HG03139 (cell line): ENCODE results near the gene SGK2.
"Not testable (repeated sequence)": the region's sequence is repeated elsewhere in the genome, so short reads cannot be mapped to it uniquely, and the experiment has no call there.

Experiments
- ATAC-seq: cut with Tn5 transposase; IDR thresholded peaks from one replicate; pipeline ENCODE4 v1.9.1; 2021; ENCODE audit not compliant: unreplicated experiment

The SGK2 gene

GRCh38 chr20:43563429-43563828 lies 4.6 kb downstream of the SGK2 start:
- ATAC-seq = no peak

DNA sequence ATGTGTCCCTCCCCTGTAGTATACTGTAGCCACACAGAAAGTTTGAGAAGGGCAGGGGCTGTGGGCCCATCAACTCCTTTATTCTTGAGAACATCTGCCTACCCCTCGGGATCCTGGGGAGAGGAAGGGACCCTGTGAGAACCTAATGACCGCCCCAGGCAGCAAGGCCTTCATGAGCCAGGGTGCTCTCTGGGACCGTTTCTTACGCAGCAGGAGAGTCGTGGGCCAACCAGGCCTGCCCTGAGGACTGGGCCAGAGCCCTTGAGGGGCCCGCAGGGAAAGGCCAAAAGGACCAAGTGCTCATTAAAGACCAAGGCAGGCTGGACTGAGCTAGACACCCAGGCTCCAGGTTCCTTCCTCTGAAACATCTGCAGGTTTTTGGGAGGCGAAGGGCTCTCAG lies 5.2 kb downstream of the SGK2 start:
- no peak for ATAC-seq

- no peak for ATAC-seq
These were observed 5.6 kb downstream of the SGK2 start for GRCh38 chr20:43564455-43564854.

- no peak for ATAC-seq
These were observed 6.3 kb downstream of the SGK2 start for GRCh38 chr20:43564993-43565757.

DNA sequence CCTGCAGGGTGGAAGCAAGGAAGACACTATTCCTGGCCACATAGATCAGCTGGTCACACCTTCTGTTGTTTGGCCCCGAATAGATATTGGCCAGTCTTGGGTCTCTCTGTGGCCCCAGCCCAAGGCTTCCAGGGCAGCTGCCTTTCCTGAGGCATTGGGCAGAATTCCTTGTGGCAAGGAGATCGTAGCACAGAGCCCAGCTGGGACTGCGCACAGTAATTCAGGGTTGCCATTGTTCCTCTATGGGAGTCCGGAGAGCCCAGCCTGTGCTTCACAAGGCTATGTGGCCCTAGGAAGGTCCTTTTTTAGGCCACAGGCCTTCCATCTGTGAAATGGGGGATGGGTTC lies 6.9 kb downstream of the SGK2 start:
- ATAC-seq = no peak

GRCh38 chr20:43567477-43567876 lies 8.7 kb downstream of the SGK2 start:
- ATAC-seq = no peak

DNA sequence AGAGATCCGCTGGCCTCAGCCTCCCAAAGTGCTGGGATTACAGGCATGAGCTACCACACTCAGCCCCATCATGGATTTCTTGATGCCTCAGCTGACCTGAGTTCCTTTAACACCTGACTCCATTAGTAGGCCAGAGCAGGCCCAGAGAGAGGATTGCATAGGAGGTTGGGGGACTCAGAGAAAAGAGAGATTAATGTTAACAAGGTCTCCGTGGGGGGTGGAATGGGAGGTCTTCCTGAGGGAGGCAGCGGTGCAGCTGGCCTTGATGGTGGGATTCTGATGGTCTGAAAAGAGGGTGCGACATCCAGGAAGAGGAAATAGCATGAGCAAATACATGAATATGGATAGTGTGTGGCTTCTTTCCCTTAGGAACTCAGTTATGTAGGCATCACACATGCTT lies 9.9 kb downstream of the SGK2 start:
- no peak for ATAC-seq

DNA sequence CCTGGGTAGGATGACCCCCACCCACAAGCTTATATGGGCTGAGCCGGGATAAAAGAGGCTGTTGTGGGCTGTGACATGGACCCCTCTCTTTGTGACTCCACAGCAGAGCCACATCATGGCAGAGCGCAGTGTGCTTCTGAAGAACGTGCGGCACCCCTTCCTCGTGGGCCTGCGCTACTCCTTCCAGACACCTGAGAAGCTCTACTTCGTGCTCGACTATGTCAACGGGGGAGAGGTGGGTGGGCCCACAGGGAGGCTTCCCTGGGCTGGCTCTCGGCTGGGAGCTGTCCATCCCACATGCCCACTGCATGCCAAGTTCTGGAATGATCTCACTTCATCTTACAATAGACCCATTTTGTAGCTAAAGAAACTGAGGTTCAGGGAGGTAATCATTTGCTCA lies 10.5 kb downstream of the SGK2 start:
- ATAC-seq = no peak

DNA sequence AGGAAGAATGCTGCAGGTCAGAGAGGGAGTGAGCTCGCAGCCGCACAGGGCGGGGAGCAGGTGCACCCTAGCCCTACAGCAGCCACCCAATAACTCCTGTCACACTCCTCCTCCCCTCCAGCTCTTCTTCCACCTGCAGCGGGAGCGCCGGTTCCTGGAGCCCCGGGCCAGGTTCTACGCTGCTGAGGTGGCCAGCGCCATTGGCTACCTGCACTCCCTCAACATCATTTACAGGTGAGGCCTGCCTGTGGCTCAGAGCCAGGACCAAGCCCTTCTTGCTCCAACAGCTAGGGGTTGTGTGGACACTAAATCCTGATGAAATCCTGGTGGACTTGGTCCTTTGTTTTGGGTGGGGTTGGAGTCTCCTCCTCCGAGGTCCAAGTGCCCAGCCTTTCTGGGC lies 11.7 kb downstream of the SGK2 start:
- ATAC-seq = no peak

- no peak for ATAC-seq
These were observed 12.5 kb downstream of the SGK2 start for GRCh38 chr20:43571310-43571709.

- ATAC-seq = no peak
These were observed 12.9 kb downstream of the SGK2 start for GRCh38 chr20:43571771-43572170.

GRCh38 chr20:43572891-43573290 lies 14.1 kb downstream of the SGK2 start:
- ATAC-seq = no peak

DNA sequence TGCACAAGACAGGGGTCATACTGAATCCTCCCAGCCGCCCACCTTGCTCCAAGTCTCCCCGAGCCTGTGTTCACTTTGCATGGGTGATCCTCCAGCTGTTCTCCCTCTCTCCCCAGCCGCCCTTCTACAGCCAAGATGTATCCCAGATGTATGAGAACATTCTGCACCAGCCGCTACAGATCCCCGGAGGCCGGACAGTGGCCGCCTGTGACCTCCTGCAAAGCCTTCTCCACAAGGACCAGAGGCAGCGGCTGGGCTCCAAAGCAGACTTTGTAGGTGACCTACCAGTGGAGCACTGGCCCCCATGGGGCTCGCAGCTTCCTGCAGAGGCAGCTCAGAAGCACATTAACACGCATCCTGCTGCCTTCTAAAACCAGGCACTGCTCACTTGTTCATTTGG lies 17.3 kb downstream of the SGK2 start:
- ATAC-seq = no peak

GRCh38 chr20:43579861-43580793 lies 21.3 kb downstream of the SGK2 start:
- no peak for ATAC-seq

GRCh38 chr20:43583133-43583864 lies 24.5 kb downstream of the SGK2 start:
- ATAC-seq = no peak

DNA sequence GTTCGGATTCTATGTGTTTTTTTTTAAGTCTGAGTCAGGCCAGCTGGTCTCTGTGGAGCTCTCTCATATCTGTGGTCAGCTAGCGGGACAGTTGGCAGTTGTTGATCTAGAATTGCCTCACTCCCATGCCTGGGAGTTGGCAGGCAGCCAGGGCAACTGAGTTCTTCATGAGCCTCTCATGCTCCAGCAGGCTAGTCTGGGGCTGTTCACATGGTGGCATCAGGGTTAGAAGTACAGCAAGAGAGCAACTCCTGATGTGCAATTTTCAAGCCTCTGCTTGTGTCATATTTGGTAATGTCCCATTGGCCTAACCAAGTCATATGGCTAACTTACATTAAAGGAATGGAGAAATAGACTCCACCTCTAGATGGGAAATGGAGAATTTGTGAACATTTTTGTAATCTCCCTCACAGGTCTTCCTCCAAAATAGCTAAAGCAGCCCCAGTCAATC lies 25.2 kb downstream of the SGK2 start:
- no peak for ATAC-seq

DNA sequence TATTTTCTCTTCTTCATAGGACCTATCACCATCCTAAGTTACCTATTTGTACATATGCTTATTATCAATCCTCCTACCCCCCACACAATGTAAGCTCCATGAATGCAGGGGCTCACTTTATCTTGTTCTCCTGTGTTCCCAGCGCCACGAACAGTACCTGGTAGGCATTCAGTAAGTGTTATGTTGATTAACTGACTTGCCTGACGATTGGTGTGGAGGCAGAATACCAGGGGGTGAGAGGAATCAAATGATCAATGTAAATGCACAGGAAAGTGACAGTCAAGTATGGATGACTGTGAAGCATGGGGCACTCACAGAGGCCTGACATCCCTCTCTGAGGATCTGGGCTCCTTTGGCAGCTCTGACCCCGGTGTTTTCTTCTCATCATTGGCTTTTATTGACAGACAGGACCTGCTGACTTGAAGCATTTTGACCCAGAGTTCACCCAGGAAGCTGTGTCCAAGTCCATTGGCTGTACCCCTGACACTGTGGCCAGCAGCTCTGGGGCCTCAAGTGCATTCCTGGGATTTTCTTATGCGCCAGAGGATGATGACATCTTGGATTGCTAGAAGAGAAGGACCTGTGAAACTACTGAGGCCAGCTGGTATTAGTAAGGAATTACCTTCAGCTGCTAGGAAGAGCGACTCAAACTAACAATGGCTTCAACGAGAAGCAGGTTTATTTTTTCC lies 25.8 kb downstream of the SGK2 start:
- ATAC-seq = no peak

DNA sequence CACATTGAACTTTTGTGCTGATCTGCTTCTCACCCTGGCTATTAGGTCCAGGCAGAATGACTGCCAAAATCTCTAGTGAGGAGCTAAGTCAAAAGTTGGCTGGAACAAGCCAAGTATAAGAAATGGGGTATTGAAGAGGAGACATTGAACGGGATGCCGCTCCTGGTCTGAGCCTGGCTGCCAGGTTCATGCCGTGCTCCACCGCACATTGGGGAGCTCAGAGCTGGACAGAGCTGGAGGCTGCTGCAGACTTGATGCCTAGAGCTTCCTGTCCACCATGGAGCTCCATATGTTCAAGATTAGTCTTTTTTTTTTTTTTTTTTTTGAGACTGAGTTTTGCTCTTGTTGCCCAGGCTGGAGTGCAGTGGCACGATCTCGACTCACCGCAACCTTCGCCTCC lies 27.8 kb downstream of the SGK2 start:
- no peak for ATAC-seq

DNA sequence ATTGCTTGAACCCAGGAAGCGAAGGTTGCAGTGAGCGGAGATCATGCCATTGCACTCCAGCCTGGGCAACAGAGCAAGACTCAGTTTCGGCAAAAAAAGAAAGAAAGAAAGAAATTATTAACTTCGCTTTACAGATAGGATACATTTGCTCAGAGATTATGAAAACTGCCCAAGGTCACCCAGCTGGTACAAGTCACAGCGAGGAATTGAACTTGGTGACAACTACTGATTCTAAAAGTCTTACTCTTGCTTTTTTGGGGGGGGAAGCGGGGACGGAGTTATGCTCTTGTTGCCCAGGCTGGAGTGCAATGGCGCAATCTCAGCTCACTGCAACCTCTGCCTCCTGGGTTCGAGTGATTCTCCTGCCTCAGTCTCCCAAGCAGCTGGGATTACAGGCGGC lies 29.7 kb downstream of the SGK2 start:
- not testable (repeated sequence) for ATAC-seq

GRCh38 chr20:43590036-43590391 lies 31.2 kb downstream of the SGK2 start:
- no peak for ATAC-seq
